GM21423 (cell line): Measurements from ENCODE around the gene LILRB5.
A peak's percentile ranks its signal among the peaks of the same experiment; 100 is the strongest.
"Not testable (repeated sequence)": the region's sequence is repeated elsewhere in the genome, so short reads cannot be mapped to it uniquely, and the experiment has no call there.

ENCODE experiments used
- ATAC-seq: cut with Tn5 transposase; IDR thresholded peaks from one replicate; pipeline ENCODE4 v1.9.1; 2021; ENCODE audit warnings: mild to moderate bottlenecking, moderate library complexity; ENCODE audit not compliant: unreplicated experiment

The LILRB5 gene

GRCh38 chr19:54245936-54246335 is 11.1 kb downstream of the LILRB5 start:
- ATAC-seq: no peak

GRCh38 chr19:54243809-54244208 is 13.3 kb downstream of the LILRB5 start:
- ATAC-seq: not testable (repeated sequence)

- not testable (repeated sequence) for ATAC-seq
These were observed 14.4 kb downstream of the LILRB5 start, which contains the start of gene LILRA6 for GRCh38 chr19:54242646-54243045. Gene LILRA6 (minus strand): TSS chr19:54242790.

- ATAC-seq: not testable (repeated sequence)
These were observed 14.8 kb downstream of the LILRB5 start for GRCh38 chr19:54242234-54242633.

GRCh38 chr19:54240372-54241336 is 16.4 kb downstream of the LILRB5 start:
- not testable (repeated sequence) for ATAC-seq

- ATAC-seq: not testable (repeated sequence)
These were observed 17.3 kb downstream of the LILRB5 start for GRCh38 chr19:54239491-54240371.

GRCh38 chr19:54233941-54234340 is 23.1 kb downstream of the LILRB5 start:
- no peak for ATAC-seq

- ATAC-seq: peak; percentile 78
These were observed 25.8 kb downstream of the LILRB5 start for GRCh38 chr19:54231077-54231931.

- no peak for ATAC-seq
These were observed 27.0 kb downstream of the LILRB5 start for GRCh38 chr19:54230031-54230430.

- no peak for ATAC-seq
These were observed 27.9 kb downstream of the LILRB5 start for GRCh38 chr19:54229146-54229545.

GRCh38 chr19:54224619-54225018 is 32.5 kb downstream of the LILRB5 start:
- not testable (repeated sequence) for ATAC-seq

GRCh38 chr19:54223937-54224281 is 33.2 kb downstream of the LILRB5 start:
- not testable (repeated sequence) for ATAC-seq

GRCh38 chr19:54223277-54223936 is 33.7 kb downstream of the LILRB5 start:
- not testable (repeated sequence) for ATAC-seq

- ATAC-seq: not testable (repeated sequence)
These were observed 34.4 kb downstream of the LILRB5 start, which contains the start of gene LILRB3 for GRCh38 chr19:54222474-54223276. Gene LILRB3 (minus strand): TSS chr19:54223007. CDS start chr19:54222976, 31 bp downstream.

GRCh38 chr19:54221947-54222346 is 35.1 kb downstream of the LILRB5 start:
- not testable (repeated sequence) for ATAC-seq

GRCh38 chr19:54219702-54220101 is 37.4 kb downstream of the LILRB5 start:
- ATAC-seq: not testable (repeated sequence)

GRCh38 chr19:54218960-54219661 is 38.0 kb downstream of the LILRB5 start:
- no peak for ATAC-seq

GRCh38 chr19:54218259-54218658 is 38.8 kb downstream of the LILRB5 start:
- ATAC-seq: no peak
